ENCODE measurements around the gene DNMT3B.
"Not testable (repeated sequence)": the region's sequence is repeated elsewhere in the genome, so short reads cannot be mapped to it uniquely, and the experiment has no call there.

The DNMT3B gene

DNA sequence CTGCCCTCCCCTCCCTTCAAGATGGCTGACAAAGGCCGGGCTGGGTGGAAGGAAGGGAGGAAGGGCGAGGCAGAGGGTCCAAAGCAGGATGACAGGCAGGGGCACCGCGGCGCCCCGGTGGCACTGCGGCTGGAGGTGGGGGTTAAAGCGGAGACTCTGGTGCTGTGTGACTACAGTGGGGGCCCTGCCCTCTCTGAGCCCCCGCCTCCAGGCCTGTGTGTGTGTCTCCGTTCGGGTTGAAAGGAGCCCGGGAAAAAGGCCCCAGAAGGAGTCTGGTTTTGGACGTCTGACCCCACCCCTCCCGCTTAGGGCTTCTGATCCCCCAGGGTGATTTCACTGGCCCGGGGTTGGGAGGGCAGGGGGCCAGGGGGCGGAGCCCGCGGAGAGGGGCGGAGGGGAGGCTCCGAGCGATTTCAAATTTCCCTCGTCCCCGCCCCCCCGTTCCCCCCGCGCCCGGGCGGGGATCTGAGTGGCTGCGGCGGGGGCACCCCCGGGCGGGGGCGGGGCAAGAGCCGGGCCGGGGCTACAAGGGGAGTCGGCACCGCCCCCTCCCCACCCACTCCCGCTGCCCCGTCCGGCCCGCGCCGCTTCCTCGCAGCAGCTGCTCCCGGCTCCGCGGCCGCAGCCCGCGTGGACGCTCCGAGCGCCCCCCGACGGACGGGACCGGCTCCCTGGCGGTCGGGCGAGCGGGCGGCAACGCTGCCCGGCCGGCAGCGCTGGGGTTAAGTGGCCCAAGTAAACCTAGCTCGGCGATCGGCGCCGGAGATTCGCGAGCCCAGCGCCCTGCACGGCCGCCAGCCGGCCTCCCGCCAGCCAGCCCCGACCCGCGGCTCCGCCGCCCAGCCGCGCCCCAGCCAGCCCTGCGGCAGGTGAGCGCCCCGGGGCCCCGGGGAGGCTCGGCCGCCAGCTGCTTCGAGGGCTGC lies at the start of gene DNMT3B:
Gene DNMT3B, plus strand, starts transcription at position 555 of the 923 bp plus-strand sequence. CDS start 17,939 bp downstream, outside the sequence.
- DNase-seq (ENCODE audit: low spot score): peak; percentile 56

DNA sequence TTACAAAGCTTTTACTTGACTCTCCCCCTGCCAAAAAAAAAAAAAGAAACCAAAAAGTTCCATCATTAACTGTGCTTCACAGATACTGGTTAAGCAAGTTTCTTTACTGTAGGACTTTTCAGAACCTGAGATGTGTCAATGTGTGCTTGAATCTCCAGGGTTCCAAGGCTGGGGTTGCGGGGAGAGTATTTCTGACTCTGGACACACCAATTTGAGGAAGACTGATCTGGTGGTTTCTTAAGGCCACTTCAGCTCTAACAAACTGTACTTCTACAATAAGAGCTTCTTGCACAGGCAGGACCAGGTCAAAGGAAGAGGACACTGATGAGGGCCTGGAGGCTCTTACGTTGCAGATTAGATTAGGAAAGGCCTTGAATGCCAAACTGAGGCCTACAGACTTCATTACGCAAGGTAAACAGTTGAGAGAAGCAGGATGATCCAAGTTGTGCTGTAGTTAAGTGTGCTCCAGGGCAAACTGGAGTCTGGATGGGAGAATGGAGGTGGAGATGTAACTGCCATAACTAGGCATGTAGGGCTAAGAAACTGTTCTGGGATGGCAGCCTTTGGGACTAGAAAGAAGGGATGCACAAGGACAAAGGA lies 43.3 kb upstream of the DNMT3B start:
- DNase-seq (ENCODE audit: low spot score): no peak

DNA sequence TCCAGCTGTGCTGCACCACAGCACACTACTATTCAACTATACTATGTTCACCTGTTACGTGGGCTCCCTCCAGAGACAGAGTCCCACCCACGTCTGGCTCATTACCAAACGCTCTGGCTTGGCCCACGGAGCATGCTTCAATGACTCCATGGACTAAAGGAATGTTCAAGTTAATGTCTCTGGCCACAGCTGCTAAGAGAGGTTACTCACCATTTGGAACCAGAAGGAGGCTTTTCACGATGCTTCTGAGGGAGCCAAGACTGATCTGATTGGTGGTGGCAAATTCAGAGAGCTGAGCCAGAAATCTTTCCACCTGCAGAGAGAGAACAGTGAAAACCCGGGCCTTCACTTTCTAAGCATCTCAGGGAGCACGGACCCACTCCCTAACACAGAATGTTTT lies 34.5 kb upstream of the DNMT3B start:
- no peak for DNase-seq (ENCODE audit: low spot score)

DNA sequence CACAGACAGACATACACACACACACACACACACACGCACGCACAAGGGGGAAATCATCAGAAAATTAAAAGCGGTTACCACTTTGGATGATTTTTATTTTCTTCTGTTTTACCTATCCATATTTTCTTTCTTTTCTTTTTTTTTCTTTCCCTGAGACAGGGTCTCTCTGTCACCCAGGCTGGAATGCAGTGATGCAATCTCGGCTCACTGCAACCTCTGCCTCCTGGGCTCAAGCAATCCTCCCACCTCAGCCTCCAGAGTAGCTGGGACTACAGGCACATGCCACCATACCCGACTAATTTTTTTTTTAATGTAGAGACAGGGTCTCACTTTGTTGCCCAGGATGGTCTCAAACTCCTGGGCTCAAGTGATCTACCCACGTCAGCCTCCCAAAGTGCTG lies 33.8 kb upstream of the DNMT3B start:
- not testable (repeated sequence) for DNase-seq (ENCODE audit: low spot score)

DNA sequence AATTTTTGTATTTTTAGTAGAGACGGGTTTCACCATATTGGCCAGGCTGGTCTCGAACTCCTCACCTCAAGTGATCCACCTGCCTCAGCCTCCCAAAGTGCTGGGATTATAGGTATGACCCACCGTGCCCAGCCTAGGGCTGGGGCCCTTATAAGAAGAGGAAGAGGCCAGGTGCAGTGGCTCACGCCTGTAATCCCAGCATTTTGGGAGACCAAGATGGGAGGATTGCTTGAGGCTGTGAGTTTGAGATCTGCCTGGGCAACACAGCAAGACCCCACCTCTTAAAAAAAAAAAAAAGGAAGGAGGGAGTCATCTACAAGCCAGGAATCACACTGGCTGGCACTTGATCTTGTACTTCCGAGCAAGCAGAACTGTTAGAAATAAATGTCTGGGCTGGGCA lies 32.9 kb upstream of the DNMT3B start:
- DNase-seq (ENCODE audit: low spot score): not testable (repeated sequence)

DNA sequence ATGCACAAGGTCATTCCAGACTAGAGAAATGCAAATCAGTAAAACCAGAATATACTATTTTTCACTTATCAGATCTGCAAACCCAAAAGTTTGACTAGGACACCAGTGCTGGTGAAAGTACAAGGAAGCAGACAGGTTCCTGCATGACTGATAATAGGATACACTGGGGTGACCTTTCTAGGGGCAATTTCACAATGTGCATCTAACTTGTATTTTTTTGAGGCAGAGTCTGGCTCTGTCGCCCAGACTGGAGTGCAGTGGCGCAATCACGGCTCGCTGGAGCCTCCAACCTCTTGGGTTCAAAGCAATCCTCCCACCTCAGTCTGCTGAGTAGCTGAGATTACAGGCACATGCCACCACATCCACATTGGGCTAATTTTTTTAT lies 30.3 kb upstream of the DNMT3B start:
- DNase-seq (ENCODE audit: low spot score): no peak

DNA sequence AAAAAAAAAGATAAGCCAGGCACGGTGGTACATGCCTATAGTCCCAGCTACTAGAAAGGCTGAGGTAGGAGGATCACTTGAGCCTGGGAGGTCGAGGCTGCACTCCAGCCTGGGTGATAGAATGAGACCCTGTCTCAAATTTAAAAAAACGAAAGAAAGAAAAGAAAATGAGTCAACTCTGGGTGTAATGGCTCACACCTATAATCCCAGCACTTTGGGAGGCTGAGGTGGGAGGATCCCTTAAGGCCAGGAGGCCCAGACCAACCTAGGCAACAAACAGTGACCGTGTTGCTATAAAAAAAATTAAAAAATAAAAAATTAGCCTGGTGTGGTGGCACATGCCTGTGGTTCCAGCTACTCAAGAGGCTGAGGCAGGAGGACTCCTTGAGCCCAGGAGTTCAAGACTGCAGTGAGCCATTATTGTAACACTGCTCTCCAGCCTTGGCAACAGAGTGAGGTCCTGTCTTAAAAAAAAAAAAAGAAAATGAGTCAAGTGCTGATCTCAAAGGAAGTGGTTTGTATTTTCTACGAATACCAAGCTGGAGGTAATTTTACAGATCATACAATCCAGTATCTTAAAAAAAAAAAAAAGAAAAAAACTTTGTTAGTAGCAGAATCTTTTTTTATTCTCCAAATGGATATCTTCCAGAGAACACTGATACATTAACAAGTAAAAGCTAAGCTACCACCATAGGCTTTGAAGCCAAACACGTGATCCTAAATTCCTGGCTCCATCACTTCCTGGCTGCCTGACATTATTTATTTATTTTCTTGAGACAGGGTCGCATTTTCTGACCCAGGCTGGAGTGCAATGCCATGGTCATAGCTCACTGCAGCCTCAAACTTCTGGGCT lies 24.6 kb upstream of the DNMT3B start:
- peak; percentile 55 for DNase-seq (ENCODE audit: low spot score)

DNA sequence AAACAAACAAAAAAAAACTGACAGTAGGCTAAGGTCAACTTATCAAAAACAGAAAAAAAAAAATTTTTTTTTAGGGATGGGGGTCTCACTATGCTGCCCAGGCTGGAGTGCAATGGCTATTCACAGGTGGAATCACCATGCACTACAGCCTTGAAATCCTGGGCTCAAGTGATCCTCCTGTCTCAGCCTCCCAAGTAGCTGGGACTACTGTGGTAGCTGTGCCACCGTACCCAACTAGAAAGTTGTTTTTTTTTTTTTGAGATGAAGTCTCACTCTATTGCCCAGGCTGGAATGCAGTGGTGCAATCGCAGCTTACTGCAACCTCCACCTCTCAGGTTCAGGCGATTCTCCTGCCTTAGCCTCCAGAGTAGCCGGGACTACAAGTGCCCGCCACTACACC lies 21.0 kb upstream of the DNMT3B start:
- no peak for DNase-seq (ENCODE audit: low spot score)

DNA sequence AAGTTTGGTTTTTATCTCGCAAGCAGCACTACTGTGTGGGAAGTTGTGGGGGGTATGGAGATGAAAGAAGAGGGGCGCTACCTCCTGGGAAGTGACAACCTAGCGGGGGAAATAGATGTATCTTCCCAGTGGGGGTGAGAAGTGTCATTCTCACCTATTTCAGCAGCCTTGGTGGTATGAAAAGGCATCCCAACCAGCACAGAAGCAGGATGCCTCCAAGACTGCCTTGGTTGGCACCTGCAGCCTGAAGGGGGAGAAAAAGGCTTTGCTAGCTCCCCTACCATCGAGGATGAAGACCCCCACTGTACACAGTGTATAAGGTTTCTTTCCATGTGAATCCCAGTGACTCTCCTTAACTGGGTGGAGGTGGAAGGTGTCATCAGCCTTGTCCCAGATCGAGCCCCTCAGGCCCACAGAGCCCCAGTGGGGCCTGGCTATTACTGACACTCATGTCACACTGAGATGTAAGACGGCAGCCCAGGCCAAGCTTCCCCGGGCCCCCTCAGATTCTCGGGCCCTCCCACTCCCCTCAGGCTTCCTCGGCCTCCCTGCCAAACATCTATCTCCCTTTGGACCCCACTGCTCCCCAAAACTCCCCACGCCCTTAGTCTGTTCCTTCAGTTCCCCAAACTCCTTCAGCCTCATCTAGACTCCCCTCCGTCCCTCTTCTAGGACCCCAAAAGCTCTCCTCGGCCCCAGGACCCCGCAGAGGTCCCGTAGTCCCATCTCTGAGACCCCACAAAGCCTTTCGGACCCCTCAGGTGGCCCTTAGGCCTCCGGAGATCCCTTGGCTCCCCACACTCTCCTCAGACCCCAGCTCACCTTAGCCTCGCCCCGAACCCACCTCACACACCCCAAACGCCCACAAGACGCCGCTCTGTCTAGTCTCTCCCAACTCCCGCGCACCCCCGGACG lies 19.6 kb upstream of the DNMT3B start:
- DNase-seq (ENCODE audit: low spot score): no peak

DNA sequence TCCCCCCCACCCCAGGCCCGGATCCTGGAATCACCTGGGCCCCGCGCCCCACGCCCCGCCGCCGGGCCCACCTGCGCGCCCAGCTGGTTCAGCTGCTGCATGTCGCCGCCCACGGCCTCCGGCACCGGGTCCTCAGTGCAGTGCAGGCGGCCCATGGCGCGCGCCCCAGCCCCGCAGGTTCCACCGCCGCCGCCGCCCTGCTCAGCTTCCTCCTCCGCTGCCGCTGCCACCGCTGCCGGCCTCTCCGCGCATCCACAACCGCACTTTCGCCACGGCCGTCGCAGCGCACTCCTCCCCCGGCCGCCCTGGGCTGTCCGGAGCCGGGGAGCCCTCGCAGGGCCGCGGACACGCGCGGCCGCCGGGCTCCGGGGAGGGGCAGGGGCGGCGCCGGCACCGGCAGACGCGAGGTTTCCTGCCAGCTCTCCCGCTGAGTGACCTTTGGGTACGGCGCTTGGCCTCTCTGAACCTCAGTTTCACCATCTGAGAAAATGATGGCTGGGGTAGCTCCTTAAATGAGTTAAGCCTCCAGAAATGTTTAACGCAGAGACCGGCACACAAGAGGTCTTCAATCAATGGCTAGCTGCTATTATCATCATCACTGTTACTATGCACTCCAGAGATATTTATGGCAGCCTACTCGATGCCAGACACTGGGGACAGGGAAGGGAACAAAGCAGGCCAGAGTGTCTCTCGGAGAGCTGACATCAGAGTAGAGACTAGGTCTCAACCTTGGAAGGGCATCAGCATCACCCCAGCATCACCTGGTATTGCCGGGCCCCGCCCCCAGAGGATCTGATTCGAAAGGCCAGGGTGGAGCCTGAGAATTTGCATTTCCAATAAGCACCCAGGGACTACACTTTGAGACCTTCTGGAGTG lies 18.7 kb upstream of the DNMT3B start, which contains the start of gene COMMD7:
Gene COMMD7, minus strand, starts transcription at position 231 of the 876 bp plus-strand sequence. Its CDS starts 76 bp downstream, at position 155.
- peak; percentile 63 for DNase-seq (ENCODE audit: low spot score)

DNA sequence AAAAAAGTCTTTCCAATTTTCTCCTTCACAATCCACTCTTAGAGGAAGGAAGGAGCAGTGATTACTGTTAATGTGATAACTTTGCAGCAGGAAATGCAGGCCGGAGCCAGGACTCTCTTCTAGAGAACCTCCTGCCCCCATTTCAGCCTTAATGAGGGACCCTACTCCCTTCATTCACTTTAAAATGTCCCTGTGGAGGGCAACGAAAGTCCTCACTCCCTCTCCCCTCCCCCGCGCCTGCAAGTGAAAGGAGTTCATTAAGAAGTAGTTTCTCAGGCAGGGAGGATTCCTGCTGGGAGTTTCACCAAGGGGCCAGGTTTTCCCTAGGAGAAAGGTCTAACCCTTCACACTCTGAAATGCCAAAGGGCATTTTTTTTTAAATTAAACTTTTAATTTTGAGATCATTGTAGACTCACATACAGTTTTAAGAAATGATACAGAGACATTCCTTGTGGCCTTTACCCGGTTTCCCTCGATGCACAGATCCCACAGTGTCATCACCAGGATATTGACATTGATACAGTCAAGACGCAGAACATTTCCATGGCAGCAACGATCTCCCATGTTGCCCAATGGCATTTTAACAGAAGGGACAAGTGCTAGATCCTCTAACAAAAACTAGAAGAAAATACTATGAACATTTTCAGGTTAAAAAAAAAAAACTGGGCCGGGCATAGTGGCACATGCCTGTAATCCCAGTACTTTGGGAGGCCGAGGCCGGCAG lies 12.1 kb upstream of the DNMT3B start:
- no peak for DNase-seq (ENCODE audit: low spot score)

DNA sequence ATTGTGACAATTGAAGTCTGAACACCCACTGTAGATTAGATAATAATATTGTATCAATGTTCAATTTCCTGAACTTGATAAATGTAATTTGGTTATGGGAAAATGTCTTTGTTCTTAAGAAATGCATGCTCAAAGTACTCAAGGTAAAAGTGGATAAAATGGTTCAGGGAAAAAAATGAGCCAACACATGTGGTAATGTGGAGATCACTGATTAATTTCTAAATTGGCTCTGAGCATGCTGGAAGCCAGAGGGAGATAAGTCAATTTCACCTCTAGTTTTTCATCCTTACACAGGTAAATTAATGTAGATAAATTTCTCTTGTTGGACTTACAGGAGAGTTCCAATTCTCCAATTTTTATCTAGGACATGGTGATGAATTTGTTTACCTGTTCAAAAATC lies 10.9 kb upstream of the DNMT3B start:
- DNase-seq (ENCODE audit: low spot score): no peak

DNA sequence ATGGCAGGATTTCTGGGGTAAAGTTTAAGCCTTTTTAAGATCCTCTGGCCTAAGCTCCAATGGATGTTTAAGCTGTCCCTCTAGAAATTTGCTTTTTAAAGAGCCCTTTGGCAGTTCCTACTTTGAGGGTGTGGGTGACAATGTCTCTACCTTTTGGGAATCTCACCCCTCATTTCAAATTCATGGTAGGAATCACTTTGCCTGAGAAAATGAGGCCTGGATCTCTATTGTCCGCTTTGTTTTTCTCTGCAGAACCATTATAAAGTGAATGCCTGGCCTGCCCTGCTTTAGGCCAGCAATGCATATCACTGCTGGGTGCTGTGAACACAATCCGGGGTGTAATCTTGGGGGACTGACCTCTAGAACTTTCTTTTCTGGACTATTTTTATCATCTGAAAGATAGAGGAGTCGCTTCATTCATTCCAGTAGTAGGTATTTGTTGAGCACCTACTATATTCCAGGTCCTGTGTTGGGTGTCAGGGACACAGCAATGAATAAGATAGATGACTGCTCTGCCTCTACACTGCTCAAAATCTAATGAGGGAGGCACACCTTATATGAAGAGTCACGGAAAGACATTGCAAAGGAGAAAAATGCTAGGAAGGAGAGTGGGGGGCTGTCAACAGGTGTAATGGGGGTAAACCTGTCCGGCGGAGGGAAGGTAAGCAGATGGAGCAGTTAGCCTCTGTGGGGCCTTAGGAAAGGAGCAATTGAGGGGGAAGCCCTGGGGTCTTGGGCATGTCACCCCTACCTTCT lies 10.3 kb upstream of the DNMT3B start:
- DNase-seq (ENCODE audit: low spot score): no peak

DNA sequence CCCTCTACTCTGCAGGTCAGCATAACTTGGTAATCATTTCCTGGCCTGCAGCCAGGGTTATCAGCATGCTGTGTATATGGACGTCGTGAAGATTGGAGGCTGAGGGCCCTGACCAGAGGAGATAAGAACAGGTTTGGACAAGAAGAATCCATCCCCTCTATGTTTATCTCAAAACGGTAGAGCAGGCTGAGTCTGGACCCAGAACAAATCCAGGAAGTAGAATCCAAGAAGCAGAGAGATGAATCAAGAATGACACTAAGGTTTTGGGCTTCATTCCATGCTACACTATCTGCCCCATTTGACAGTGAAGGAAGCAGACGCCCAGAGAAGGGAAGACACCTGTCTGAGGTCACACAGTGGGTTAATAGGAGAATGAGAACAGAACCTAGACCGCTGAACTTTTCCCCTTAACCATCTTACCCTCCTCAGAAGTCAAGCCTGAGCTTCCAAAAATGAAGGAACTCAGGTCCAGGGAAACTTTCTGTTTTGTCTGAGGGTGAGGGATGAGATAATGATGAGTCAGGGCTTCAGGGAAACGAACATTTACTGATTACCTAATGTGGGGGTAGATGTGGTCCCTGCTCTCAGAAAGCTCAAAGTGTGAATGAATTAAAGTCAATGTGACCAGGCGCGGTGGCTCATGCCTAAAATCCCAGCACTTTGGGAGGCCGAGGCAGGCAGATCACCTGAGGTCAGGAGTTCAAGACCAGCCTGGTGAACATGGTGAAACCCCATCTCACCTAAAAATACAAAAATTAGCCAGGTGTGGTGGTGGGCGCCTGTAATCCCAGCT lies 9.5 kb upstream of the DNMT3B start:
- DNase-seq (ENCODE audit: low spot score): no peak

DNA sequence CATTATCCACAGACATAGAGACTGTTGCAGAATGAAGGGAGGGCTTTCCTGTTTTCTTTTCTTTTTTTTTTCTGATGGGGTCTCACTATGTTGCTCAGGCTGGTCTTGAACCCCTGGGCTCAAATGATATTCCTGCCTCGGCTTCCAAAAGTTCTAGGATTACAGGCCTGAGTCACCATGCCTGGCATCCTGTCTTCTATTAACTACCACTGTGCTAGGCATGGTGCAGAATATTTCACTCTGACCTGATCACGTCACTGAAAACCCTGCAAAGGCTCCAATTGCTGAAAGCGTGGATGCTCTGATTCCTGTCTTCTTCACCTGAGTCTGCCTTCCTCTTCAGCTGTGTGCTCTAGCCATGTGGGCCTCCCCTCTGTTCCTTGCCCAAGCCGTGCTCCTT lies 8.5 kb upstream of the DNMT3B start:
- DNase-seq (ENCODE audit: low spot score): no peak

DNA sequence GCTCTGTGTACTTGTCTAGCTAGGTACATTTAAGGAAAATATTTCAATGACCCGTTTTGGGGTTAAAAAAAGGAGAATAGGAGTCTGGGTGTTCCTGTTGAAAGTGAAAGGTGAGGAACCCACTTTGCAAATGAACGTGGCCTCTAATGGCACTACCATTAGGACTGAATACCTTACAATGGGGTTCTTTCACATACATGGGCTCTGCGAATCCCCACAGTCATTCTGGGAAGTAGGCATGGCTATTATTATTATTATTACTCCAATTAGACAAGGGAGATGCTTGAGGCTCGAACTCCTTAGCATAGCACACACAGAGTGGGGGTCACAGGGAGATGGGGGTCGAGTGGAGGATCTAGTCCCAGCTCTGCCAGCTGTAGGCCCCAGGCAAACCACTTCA lies 6.0 kb upstream of the DNMT3B start:
- no peak for DNase-seq (ENCODE audit: low spot score)

DNA sequence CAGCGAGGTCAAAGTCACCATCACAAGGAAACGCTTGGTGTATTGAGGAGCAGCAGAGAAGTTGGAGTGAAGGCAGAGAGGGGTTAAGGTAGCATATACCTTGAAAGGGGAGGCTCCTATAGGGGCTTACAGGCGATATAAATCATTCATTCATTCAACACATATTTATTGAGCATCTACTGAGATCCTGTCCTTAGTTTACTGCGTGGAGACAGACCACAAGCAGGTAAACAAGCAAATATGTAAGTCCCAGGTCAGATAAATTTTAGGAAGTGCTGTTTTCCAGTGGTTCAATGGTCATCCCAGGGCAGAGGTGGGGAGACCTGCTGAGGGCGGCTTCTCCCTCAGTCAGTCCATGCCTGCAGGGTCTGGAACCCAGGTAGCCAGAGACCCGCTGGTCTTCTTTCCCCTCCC lies 761 bp upstream of the DNMT3B start:
- no peak for DNase-seq (ENCODE audit: low spot score)

DNA sequence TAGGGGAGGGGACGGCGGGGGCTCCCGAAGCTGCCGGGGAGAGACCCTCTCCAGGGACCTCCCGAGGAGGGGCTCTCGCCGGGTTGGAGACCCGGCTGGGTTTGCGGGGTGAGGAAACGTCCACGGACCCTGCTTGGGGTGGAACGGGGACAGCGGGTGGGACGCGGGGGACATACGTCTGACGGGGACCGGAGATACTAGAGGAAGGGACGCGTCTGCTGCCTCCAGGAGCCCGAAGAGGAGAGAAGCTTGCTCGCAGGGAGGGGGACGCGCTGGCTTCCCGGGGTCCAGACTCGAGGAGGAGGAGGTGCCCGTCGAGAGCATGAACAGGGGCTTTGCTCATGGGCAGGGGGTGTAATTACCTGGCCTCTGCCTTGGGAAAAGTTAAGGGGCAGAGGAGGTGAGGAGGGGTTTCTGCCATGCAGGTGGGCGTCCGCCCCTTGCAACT lies 593 bp downstream of the DNMT3B start:
- peak; percentile 16 for DNase-seq (ENCODE audit: low spot score)

Data from CD4-positive, alpha-beta T cell treated with Interleukin-6 at 100 ng/mL for 8 hours (primary cell).